NCI-H345 treated with DMSO at 0.1 percent for 48 hours (cell line): ENCODE data around the gene OLFML2A.
A peak's percentile ranks its signal among the peaks of the same experiment; 100 is the strongest.
"Not testable (repeated sequence)": the region's sequence is repeated elsewhere in the genome, so short reads cannot be mapped to it uniquely, and the experiment has no call there.

Experiments
- DNase-seq: peaks from one replicate; lab custom pipeline; 2025; ENCODE audit not compliant: unreplicated experiment; lab: John Stamatoyannopoulos, UW

The OLFML2A gene

GRCh38 chr9:124760719-124761118, 16.2 kb upstream of the OLFML2A start:
- DNase-seq, result no peak

- no peak for DNase-seq
Observed at GRCh38 chr9:124761196-124761595, 15.7 kb upstream of the OLFML2A start.

- DNase-seq, result no peak
Observed at GRCh38 chr9:124761710-124762109, 15.2 kb upstream of the OLFML2A start.

- no peak for DNase-seq
Observed at GRCh38 chr9:124762633-124763032, 14.3 kb upstream of the OLFML2A start.

GRCh38 chr9:124764774-124765438, 12.0 kb upstream of the OLFML2A start:
- no peak for DNase-seq

- DNase-seq, result no peak
Observed at GRCh38 chr9:124765439-124765835, 11.5 kb upstream of the OLFML2A start.

- no peak for DNase-seq
Observed at GRCh38 chr9:124766326-124766725, 10.6 kb upstream of the OLFML2A start.

GRCh38 chr9:124766815-124767554, 9.9 kb upstream of the OLFML2A start:
- no peak for DNase-seq

GRCh38 chr9:124767821-124768220, 9.1 kb upstream of the OLFML2A start:
- DNase-seq, result no peak

- no peak for DNase-seq
Observed at GRCh38 chr9:124768334-124768733, 8.6 kb upstream of the OLFML2A start.

- no peak for DNase-seq
Observed at GRCh38 chr9:124768750-124769548, 8.0 kb upstream of the OLFML2A start.

GRCh38 chr9:124769549-124770358, 7.2 kb upstream of the OLFML2A start:
- no peak for DNase-seq

GRCh38 chr9:124770359-124771020, 6.4 kb upstream of the OLFML2A start:
- DNase-seq, result no peak

- DNase-seq, result peak; percentile 98
Observed at GRCh38 chr9:124771021-124771866, 5.7 kb upstream of the OLFML2A start, which contains the start of gene NR6A1. Gene NR6A1 (minus strand): TSS chr9:124771311.

GRCh38 chr9:124771867-124772679, 4.9 kb upstream of the OLFML2A start:
- DNase-seq, result peak; percentile 73

GRCh38 chr9:124772877-124773276, 4.1 kb upstream of the OLFML2A start:
- DNase-seq, result not testable (repeated sequence)

- DNase-seq, result no peak
Observed at GRCh38 chr9:124773473-124774128, 3.3 kb upstream of the OLFML2A start.
